HCT116 (cell line): ENCODE measurements around the gene TRPM3. TPM values are rescaled to one million over a fixed set of nuclear protein-coding genes. Genes with fewer than 3 reads are reported as not detected.

ENCODE experiments used
- ATAC-seq: fragments of 200-7000 bp; cut with Tn5 transposase; 2 replicates; pipeline ENCODE4 v1.9.1; 2020; ENCODE audit warnings: mild to moderate bottlenecking, moderate library complexity
- BruUV-seq: library from RNA; stranded (reverse); fragments of 400-500 nt; replicated peaks from 2 replicates; lab custom pipeline; 2021; lab: Mats Ljungman, UMichigan
- CTCF ChIA-PET: fragments of 300-600 bp; sonication (Branson Sonifier 250); formaldehyde crosslinking; loops from one replicate; lab custom pipeline; 2021; ENCODE audit warnings: antibody characterized with exemption; lab: Charles Lee
- POLR2A ChIA-PET: fragments of 300-600, 350-600 bp; sonication (Branson Sonifier 250); formaldehyde crosslinking; loops from one replicate; lab custom pipeline; 2021; ENCODE audit warnings: antibody characterized with exemption; lab: Charles Lee
- RAD21 ChIA-PET, 2 experiments: fragments of 300-600 bp; sonication (Branson Sonifier 250); formaldehyde crosslinking; loops; one replicate each; lab custom pipeline; 2023; ENCODE audit warnings: low total read pairs in 2 of 2; ENCODE audit not compliant: uncharacterized antibody in 2 of 2, unreplicated experiment in 2 of 2, low non-redundant PET in 1 of 2; lab: Charles Lee
- DNase-seq: peaks from one replicate; pipeline ENCODE4 v3.0.0-alpha.2; 2010; ENCODE audit warnings: low read depth, low spot score
- H2AFZ ChIP-seq: fragments of 200-600 bp; shearing (Covaris generic), sonication (generic); 2 replicates; pipeline ENCODE4 v1.6.1; 2017; ENCODE audit warnings: low read depth, mixed run types, mixed read lengths, antibody characterized with exemption, low read length; ENCODE audit not compliant: poor library complexity, severe bottlenecking
- H3K27ac ChIP-seq: 2 replicates; pipeline ENCODE4 v1.5.1; 2012; ENCODE audit warnings: low read depth, low read length
- H3K27me3 ChIP-seq: fragments of 200-600 bp; sonication (generic); 2 replicates; pipeline ENCODE4 v1.6.1; 2016; ENCODE audit warnings: mixed run types, low read length, mixed read lengths; ENCODE audit not compliant: insufficient read depth
- H3K36me3 ChIP-seq, 2 experiments: fragments of 200-500 bp in 1 of 2; fragments of 200-600 bp in 1 of 2; sonication (Bioruptor generic) in 1 of 2; sonication (generic) in 1 of 2; 2 replicates each; pipeline versions ENCODE4 v1.5.1 to v1.6.1; 2014 to 2016; ENCODE audit warnings: low read length in 2 of 2, inconsistent platforms in 1 of 2, mixed read lengths in 1 of 2, mixed run types in 1 of 2; ENCODE audit not compliant: insufficient read depth in 2 of 2, control insufficient read depth in 1 of 2
- H3K4me1 ChIP-seq, 2 experiments: fragments of 200-600 bp in 1 of 2; sonication (generic) in 1 of 2; 2 replicates each; pipeline versions ENCODE4 v1.5.1 to v1.6.1; 2012 to 2017; ENCODE audit warnings: low read length in 2 of 2, inconsistent platforms in 1 of 2, mild to moderate bottlenecking in 1 of 2, mixed read lengths in 1 of 2, mixed run types in 1 of 2, moderate library complexity in 1 of 2; ENCODE audit not compliant: insufficient read depth in 2 of 2, control insufficient read depth in 1 of 2
- H3K4me2 ChIP-seq: fragments of 200-600 bp; sonication (generic); 2 replicates; pipeline ENCODE4 v1.6.1; 2017; ENCODE audit warnings: mixed run types, low read length, mixed read lengths
- H3K4me3 ChIP-seq, 2 experiments: fragments of 200-600 bp in 1 of 2; sonication (generic) in 1 of 2; replicated peaks in 1 of 2; 2 replicates each; pipeline ENCODE4 v1.5.1; 2011 to 2016; ENCODE audit warnings: low read length in 2 of 2, control low read depth in 1 of 2, low read depth in 1 of 2, mild to moderate bottlenecking in 1 of 2, mixed read lengths in 1 of 2, mixed run types in 1 of 2
- H3K79me2 ChIP-seq: fragments of 200-600 bp; sonication (generic); 2 replicates; pipeline ENCODE4 v1.6.1; 2017; ENCODE audit warnings: mild to moderate bottlenecking, mixed run types, low read length, moderate library complexity, mixed read lengths; ENCODE audit not compliant: insufficient read depth
- H3K9ac ChIP-seq: fragments of 200-600 bp; sonication (generic); 2 replicates; pipeline ENCODE4 v1.6.1; 2016; ENCODE audit warnings: low read length, mixed read lengths
- H3K9me2 ChIP-seq: fragments of 200-600 bp; sonication (generic), shearing (Covaris generic); 2 replicates; pipeline ENCODE4 v1.6.1; 2017; ENCODE audit warnings: mixed run types, mild to moderate bottlenecking, moderate library complexity; ENCODE audit not compliant: insufficient read depth
- H3K9me3 ChIP-seq, 2 experiments: fragments of 200-500 bp in 1 of 2; fragments of 200-600 bp in 1 of 2; sonication (Bioruptor generic) in 1 of 2; sonication (generic) in 1 of 2; 2 replicates each; pipeline ENCODE4 v1.6.1; 2014 to 2017; ENCODE audit warnings: low read length in 2 of 2, mixed read lengths in 2 of 2, inconsistent platforms in 1 of 2, low read depth in 1 of 2, mild to moderate bottlenecking in 1 of 2, mixed run types in 1 of 2, moderate library complexity in 1 of 2; ENCODE audit not compliant: control insufficient read depth in 1 of 2, insufficient read depth in 1 of 2
- H4K20me1 ChIP-seq: fragments of 200-600 bp; sonication (generic), shearing (Covaris generic); 2 replicates; pipeline ENCODE4 v1.6.1; 2017; ENCODE audit warnings: mixed run types, mild to moderate bottlenecking, moderate library complexity; ENCODE audit not compliant: insufficient read depth
- CBX3 ChIP-seq: IDR thresholded peaks from 2 replicates; pipeline ENCODE4 v1.6.1; 2012; ENCODE audit warnings: low read depth
- CEBPB ChIP-seq: IDR thresholded peaks from 2 replicates; pipeline ENCODE4 v1.6.1; 2012; ENCODE audit warnings: low read depth
- EZH2 ChIP-seq: fragments of 200-600 bp; sonication (generic); IDR thresholded peaks from 2 replicates; pipeline ENCODE4 v1.6.1; 2017; ENCODE audit warnings: antibody characterized with exemption, mixed run types
- EZH2phosphoT487 ChIP-seq: fragments of 200-600 bp; IDR thresholded peaks from 2 replicates; pipeline ENCODE4 v1.6.1; 2018; ENCODE audit warnings: antibody characterized with exemption, borderline replicate concordance
- JUND ChIP-seq: IDR thresholded peaks from 2 replicates; pipeline ENCODE4 v1.6.1; 2012
- POLR2AphosphoS5 ChIP-seq: IDR thresholded peaks from 2 replicates; pipeline ENCODE4 v1.6.1; 2011; ENCODE audit warnings: mild to moderate bottlenecking, low read depth, low read length, moderate library complexity
- RAD21 ChIP-seq: IDR thresholded peaks from 2 replicates; pipeline ENCODE4 v1.6.1; 2012; ENCODE audit warnings: low read depth, mild to moderate bottlenecking
- REST ChIP-seq: IDR thresholded peaks from 2 replicates; pipeline ENCODE4 v1.6.1; 2012; ENCODE audit warnings: low read depth
- SIN3A ChIP-seq: IDR thresholded peaks from 2 replicates; pipeline ENCODE4 v1.6.1; 2012; ENCODE audit warnings: low read depth
- SP1 ChIP-seq: IDR thresholded peaks from 2 replicates; pipeline ENCODE4 v1.6.1; 2012; ENCODE audit warnings: low read depth
- SRF ChIP-seq: IDR thresholded peaks from 2 replicates; pipeline ENCODE4 v1.6.1; 2012; ENCODE audit warnings: low read depth
- YY1 ChIP-seq: IDR thresholded peaks from 2 replicates; pipeline ENCODE4 v1.6.1; 2011; ENCODE audit warnings: low read length, low read depth, moderate library complexity, mild to moderate bottlenecking; ENCODE audit not compliant: insufficient replicate concordance; ENCODE audit errors: extremely low read depth
- ZBTB33 ChIP-seq: IDR thresholded peaks from 2 replicates; pipeline ENCODE4 v1.6.1; 2011; ENCODE audit warnings: mild to moderate bottlenecking, low read length, moderate library complexity; ENCODE audit not compliant: insufficient replicate concordance; ENCODE audit errors: extremely low read depth
- intact Hi-C: fragments of 100-400 bp; cut with micrococcal nuclease; formaldehyde crosslinking; loops from 2 replicates; pipeline ENCODE4 v1.10.0; 2022
- total RNA-seq: library from RNA; stranded (reverse); gene quantifications from one replicate; pipeline ENCODE4 v1.2.1, GENCODE V29; 2021; ENCODE audit not compliant: unreplicated experiment
- TF ChIP-seq, protein P1 (sequence below), 3 experiments: fragments of 200-600 bp in 1 of 3; sonication (generic) in 1 of 3; IDR thresholded peaks in 2 of 3; conservative IDR thresholded peaks in 1 of 3; 2 replicates each; pipeline ENCODE4 v1.5.1; 2012 to 2017; ENCODE audit warnings: low read depth in 2 of 3, low read length in 2 of 3, antibody characterized with exemption in 1 of 3, borderline replicate concordance in 1 of 3, control low read depth in 1 of 3, mild to moderate bottlenecking in 1 of 3, mixed read lengths in 1 of 3, mixed run types in 1 of 3, moderate library complexity in 1 of 3; ENCODE audit not compliant: insufficient read depth in 1 of 3

Gene TRPM3
- total RNA-seq, 1 experiment from 2014 or later: not detected

GRCh38 chr9:70893580-70894122 is 227.8 kb downstream of the TRPM3 start (continued):
- no peak for TF ChIP-seq REST
- TF ChIP-seq ZBTB33: no peak

DNA sequence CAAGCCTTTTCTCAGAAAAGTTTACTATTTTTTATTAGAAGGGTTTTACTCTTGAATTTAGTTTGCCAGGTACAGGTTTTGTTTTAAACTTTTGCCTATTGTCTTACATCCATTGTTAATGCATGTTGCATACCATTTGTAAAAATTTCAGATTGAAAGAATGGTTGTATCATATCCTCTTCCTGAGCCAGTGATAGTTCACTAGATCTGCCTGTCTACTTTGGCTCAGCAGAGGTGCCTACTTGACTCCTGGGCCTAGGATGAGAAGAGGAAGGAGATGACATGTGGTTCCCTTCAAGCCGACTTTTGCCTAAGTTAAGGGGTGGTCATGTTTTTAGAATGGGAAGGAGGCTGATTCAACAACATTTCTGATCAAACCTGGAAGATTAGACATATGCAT is 232.9 kb downstream of the TRPM3 start:
- no peaks in the 10 kb centered on the region for H3K36me3 ChIP-seq
- ChIA-PET CTCF (no interaction called here), POLR2A (no interaction called here), RAD21 (no interaction called here)
- H3K9me3 ChIP-seq: no peaks in the 10 kb centered on the region
- H3K4me2 ChIP-seq: no peak overlapping the region
- H3K4me3 ChIP-seq: no peak overlapping the region
- 0 out of 2 replicates have a peak, but pooled peaks cover 3% of the 10 kb centered on the region for H3K9me2 ChIP-seq
- intact Hi-C loops: no loop called here
- no TSS peak for BruUV-seq
- H3K4me1 ChIP-seq: no peaks in the 10 kb centered on the region
- H4K20me1 ChIP-seq: no peaks in the 10 kb centered on the region
- DNase-seq: no peak
- no peak overlapping the region for H2AFZ ChIP-seq
- H3K27me3 ChIP-seq: peaks cover 21% of the 10 kb centered on the region
- no peak overlapping the region for H3K9ac ChIP-seq
- TF ChIP-seq CBX3 (no peak), RAD21 (no peak), CEBPB (no peak), SRF (no peak), JUND (no peak), SIN3A (no peak), SP1 (no peak), POLR2AphosphoS5 (no peak), EZH2phosphoT487 (no peak), EZH2 (no peak), YY1 (no peak)
- TF ChIP-seq, protein P1, sequence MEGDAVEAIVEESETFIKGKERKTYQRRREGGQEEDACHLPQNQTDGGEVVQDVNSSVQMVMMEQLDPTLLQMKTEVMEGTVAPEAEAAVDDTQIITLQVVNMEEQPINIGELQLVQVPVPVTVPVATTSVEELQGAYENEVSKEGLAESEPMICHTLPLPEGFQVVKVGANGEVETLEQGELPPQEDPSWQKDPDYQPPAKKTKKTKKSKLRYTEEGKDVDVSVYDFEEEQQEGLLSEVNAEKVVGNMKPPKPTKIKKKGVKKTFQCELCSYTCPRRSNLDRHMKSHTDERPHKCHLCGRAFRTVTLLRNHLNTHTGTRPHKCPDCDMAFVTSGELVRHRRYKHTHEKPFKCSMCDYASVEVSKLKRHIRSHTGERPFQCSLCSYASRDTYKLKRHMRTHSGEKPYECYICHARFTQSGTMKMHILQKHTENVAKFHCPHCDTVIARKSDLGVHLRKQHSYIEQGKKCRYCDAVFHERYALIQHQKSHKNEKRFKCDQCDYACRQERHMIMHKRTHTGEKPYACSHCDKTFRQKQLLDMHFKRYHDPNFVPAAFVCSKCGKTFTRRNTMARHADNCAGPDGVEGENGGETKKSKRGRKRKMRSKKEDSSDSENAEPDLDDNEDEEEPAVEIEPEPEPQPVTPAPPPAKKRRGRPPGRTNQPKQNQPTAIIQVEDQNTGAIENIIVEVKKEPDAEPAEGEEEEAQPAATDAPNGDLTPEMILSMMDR (IDR thresholded peaks at IDR 0.05 in 2 of 3, conservative IDR thresholded peaks at IDR 0.05 in 1 of 3; ENCODE audit: borderline replicate concordance in 1 of 3, insufficient read depth in 1 of 3, low read depth in 2 of 3, low read length in 2 of 3): no peak
- ATAC-seq: no peak
- no peak overlapping the region for H3K27ac ChIP-seq
- no peaks in the 10 kb centered on the region for H3K79me2 ChIP-seq
